Measurements from ENCODE around the gene KCNG2. TPM values are rescaled to one million over a fixed set of nuclear protein-coding genes. Genes with fewer than 3 reads are reported as not detected.

The KCNG2 gene
- total RNA-seq, 2 experiments from 2014 or later, result not detected

DNA sequence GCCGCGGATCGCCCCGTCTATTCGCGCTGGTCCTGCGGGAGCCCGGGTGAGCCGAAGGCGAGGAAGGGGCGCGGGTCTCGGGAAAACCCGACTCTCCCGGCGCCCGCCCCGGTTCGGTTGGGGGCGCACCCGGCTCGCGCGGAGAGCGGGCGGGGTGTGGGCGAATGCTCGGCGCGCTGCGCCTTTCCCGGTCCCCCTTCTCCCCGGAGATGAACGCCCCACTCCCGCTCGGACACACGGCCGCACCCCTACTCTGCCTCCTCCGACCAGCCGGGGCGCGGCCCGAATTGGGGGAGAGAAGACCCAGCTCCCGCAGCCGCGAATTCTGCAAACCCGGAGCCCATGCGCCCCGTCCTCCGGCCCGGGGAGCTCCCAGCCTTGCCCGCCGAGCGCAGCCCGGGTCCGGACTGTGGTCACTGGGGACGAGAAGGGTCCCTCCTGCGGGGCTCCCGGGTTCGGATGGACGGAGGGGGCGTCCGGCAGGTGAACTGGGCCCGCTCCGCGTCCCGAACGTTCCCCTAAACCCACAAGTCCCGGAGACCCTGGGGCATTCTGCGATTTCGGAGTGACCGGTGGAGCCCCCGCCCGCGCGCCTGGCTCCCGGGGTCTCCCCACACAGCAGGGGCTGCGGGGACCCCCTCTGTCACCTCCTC lies 734 bp downstream of the KCNG2 start:
- DNase-seq, result no peak
- H3K4me3 Mint-ChIP-seq, result no peak overlapping the region
- H3K4me1 Mint-ChIP-seq, result peaks cover 9% of the 10 kb centered on the region
- H3K36me3 Mint-ChIP-seq, result no peaks in the 10 kb centered on the region
- no peaks in the 10 kb centered on the region for H3K9me3 Mint-ChIP-seq
- no peak overlapping the region for H3K27ac Mint-ChIP-seq
- H3K27me3 Mint-ChIP-seq, result peaks cover 33% of the 10 kb centered on the region

DNA sequence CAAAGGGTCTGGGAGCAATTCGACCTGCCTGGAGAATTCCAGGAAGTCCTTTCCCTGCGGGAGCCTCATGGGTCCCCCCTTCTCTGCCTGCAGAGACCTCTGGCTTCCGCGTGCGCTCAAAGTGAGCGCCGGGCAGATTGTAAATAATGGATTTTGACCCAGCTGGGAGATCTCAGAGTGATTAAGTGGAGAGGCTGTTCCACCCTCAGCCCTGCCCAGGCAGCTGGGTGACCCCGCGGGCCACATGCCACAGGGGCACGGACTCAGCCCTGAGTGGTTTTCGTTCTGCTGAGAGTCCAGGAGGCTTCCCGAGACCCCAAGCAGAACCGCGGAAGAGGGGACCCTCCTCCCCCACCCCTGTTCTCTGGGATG lies 1.2 kb downstream of the KCNG2 start:
- H3K9me3 Mint-ChIP-seq, result no peaks in the 10 kb centered on the region
- peaks cover 33% of the 10 kb centered on the region for H3K27me3 Mint-ChIP-seq
- H3K4me3 Mint-ChIP-seq, result no peak overlapping the region
- no peak for DNase-seq
- peaks cover 9% of the 10 kb centered on the region for H3K4me1 Mint-ChIP-seq
- H3K36me3 Mint-ChIP-seq, result no peaks in the 10 kb centered on the region
- H3K27ac Mint-ChIP-seq, result no peak overlapping the region

DNA sequence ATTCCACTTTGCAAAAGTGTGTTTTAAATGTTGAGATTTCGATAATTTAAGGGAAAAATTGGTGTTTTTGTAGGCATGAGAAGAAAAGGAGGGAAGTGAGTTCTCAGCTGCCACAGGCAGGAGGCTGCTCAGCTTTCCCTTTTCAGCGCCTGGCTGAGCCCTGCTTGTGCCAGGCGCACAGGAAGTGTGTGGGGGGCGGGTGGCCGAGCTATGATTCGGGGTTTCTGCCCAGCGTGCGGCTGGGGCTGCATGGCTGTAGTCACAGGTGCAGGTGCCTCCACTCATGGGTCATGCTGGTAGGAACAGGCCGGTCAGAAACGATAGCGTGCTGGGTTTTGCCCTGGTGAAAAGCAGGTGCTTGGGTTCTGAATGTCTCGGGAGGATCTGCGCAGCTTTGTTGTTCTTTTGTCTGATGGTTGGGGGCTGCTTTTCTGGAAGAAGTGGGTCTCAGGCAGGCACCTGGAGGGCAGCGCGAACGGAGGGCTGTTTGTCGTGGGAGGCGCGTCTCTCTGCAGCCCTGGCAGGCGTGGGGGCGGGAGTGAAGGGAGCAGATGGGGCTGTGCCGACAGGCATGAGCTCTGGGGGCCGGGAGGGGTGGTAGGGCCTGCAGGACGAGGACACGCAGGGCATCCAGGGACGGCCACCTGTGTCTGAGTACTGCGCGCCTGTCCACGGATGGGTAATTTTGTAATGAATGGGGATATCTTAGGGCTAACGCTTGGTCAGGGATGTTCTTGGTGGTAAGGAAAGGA lies 2.1 kb downstream of the KCNG2 start:
- Mint-ChIP-seq H3K9me3 (no peaks in the 10 kb centered on the region), H3K4me3 (no peak overlapping the region), H3K27ac (no peak overlapping the region), H3K36me3 (no peaks in the 10 kb centered on the region), H3K27me3 (peaks cover 33% of the 10 kb centered on the region), H3K4me1 (peaks cover 9% of the 10 kb centered on the region)
- no peak for DNase-seq

DNA sequence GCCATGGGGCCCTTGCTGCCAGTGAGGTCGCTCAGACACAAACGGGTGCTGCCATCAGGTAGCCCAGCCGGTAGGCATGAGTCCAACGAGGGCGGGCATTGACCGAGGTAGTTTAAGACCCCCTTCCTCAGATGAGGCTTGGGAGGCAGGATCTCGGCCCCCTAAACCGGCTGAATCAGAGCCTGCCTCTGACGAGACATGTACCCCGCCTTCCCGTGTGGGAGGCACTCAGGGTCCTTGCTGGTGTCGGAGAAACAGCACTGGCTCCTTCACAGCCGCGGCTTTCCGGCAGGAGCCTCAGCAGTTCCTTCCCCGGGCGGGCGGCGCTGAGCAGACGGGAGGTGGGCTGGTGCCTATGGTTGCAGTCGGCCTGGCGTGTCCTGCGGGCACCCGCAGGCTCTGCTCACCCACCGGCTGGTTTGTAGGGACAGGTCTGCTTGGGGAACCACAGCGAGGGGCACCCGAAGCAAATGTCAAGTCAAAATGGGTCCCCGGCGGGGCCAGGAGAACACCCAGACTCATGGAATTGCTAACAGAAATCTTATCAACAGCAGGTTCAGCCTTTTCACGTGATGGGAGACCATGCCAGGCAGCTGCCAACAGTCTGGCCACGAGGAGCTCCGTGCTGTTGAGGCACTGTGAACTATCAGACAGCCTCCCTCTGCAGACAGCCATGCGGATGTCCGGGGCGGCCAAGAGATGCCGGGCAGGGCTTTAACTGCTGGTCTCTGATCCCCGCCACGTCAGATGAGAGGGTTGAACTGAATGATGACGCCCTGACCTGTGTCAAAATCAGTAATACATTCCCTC lies 2.8 kb downstream of the KCNG2 start:
- DNase-seq, result no peak
- Mint-ChIP-seq H3K27ac (no peak overlapping the region), H3K36me3 (no peaks in the 10 kb centered on the region), H3K9me3 (no peaks in the 10 kb centered on the region), H3K4me3 (no peak overlapping the region), H3K27me3 (peaks cover 33% of the 10 kb centered on the region), H3K4me1 (peaks cover 16% of the 10 kb centered on the region)

DNA sequence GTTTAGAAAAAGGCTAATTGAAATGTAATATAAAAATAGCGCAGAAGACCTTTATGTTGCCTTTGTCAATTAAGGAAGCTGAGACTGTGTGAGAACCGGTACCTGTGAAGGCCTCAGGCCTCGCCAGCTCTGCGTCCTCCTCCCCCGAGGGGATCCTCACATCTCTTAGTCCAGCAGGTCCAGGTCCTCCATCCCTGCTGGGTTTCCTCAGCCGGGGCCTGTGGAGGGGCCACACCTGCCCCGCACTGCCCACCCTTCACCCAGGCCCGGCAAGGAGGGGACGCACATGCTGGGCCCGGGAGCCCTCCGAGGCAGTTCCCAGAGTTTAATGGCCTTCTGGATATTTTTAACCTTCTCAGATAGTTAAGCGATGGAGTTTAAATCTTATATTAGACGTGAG lies 3.5 kb downstream of the KCNG2 start:
- Mint-ChIP-seq H3K27ac (no peak overlapping the region), H3K4me1 (peaks cover 18% of the 10 kb centered on the region), H3K4me3 (no peak overlapping the region), H3K36me3 (no peaks in the 10 kb centered on the region), H3K9me3 (no peaks in the 10 kb centered on the region), H3K27me3 (peaks cover 29% of the 10 kb centered on the region)
- no peak for DNase-seq

DNA sequence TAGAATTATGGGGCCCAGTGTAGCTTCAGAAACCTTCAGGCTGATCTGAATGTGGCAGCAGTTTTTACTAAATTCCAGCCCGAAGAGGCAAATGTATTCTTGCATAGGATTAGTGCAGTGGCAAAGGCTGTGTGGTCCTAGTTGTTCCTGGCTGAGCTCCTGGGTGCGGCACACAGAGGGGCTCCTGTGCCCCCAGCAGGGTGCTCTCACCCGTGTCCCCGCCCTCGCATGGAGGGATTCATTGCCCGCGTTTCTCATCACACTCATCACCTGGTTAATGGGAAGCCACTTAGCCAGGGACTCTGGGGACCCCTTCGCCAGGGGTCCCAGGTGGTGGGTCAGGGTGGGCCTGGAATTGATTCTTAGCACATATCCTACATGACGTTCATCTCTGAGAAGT lies 3.9 kb downstream of the KCNG2 start:
- Mint-ChIP-seq H3K9me3 (no peaks in the 10 kb centered on the region), H3K27me3 (peaks cover 25% of the 10 kb centered on the region), H3K4me1 (peaks cover 18% of the 10 kb centered on the region), H3K36me3 (no peaks in the 10 kb centered on the region), H3K4me3 (no peak overlapping the region), H3K27ac (no peak overlapping the region)
- no peak for DNase-seq

DNA sequence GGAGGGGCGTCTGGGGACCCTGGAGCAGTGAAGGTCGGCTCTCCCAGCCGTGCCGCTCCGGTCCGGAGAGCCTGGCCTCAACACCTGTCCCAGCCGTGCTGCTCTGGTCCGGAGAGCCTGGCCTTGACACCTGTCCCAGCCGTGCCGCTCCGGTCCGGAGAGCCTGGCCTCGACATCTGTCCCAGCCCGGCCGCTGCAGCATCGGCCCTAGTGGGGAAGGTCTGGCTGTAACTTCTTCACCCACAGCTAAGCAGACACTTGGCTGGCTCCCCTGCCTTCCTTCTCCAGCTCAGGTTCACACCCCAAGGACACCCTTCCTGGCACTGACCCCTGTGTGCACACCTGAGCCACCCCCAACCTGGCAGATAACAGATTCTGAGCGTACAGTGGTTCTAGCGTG lies 4.6 kb downstream of the KCNG2 start:
- H3K9me3 Mint-ChIP-seq, result no peaks in the 10 kb centered on the region
- DNase-seq, result no peak
- no peaks in the 10 kb centered on the region for H3K36me3 Mint-ChIP-seq
- H3K4me3 Mint-ChIP-seq, result no peak overlapping the region
- peaks cover 19% of the 10 kb centered on the region for H3K27me3 Mint-ChIP-seq
- H3K4me1 Mint-ChIP-seq, result peaks cover 18% of the 10 kb centered on the region
- no peak overlapping the region for H3K27ac Mint-ChIP-seq

DNA sequence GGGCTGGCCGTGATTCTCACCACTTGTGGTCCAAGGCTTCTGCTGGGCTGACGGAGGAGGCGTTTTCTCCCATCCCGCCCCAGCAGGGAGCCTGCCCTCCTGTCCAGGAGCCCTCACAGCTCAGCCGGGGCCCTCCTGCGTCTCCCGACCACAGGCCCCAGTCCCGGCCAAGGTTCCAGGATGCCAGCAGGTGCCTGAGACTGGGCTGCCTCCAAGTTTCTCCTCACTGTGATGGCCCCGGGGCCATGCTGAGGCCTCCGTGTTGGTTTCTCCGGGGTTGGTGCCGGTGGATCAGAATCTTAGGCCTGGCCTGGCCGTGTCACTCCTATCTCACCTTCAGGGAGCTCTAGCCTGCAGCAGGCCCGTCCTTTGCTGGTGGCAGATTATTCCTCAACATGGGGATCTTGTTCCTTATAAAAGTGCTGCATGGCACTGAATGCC lies 5.9 kb downstream of the KCNG2 start:
- H3K4me1 Mint-ChIP-seq, result peaks cover 17% of the 10 kb centered on the region
- H3K36me3 Mint-ChIP-seq, result no peaks in the 10 kb centered on the region
- DNase-seq, result no peak
- H3K4me3 Mint-ChIP-seq, result no peak overlapping the region
- H3K27me3 Mint-ChIP-seq, result peaks cover 16% of the 10 kb centered on the region
- H3K27ac Mint-ChIP-seq, result no peak overlapping the region
- H3K9me3 Mint-ChIP-seq, result no peaks in the 10 kb centered on the region

DNA sequence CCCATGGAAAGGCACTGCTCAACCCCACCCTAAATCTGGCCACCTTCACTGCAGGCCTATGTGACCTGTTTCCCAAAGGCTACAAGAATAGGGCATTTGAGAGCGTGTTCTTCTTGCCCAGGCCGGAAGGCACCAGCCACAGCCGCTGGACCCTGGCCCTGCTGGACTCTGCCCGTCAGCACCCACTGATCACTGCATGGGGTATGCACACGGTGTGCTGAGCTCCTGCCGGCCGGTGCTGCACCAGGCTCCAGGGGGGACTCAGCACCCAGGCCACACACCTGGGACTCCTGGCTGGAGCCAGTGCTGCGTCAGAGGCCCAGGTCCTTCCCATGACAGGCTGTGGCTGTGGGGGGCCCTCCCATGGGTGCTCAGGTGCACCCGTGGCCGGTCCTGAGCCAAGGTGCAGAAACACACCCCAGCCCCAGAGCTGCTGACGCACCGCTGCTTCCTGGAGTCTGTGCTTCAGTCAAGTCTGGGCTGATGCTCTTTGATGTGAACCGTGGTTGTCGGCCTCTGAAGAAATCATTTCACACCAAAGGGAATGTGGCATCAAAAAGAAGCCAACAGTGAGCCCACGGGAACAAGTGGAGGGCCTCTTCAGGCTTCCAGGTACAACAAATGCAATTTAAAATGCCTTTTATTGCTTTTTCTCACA lies 6.5 kb downstream of the KCNG2 start:
- DNase-seq, result no peak
- H3K27me3 Mint-ChIP-seq, result peaks cover 11% of the 10 kb centered on the region
- H3K4me3 Mint-ChIP-seq, result no peak overlapping the region
- no peak overlapping the region for H3K27ac Mint-ChIP-seq
- H3K4me1 Mint-ChIP-seq, result peaks cover 15% of the 10 kb centered on the region
- no peaks in the 10 kb centered on the region for H3K9me3 Mint-ChIP-seq
- H3K36me3 Mint-ChIP-seq, result no peaks in the 10 kb centered on the region

DNA sequence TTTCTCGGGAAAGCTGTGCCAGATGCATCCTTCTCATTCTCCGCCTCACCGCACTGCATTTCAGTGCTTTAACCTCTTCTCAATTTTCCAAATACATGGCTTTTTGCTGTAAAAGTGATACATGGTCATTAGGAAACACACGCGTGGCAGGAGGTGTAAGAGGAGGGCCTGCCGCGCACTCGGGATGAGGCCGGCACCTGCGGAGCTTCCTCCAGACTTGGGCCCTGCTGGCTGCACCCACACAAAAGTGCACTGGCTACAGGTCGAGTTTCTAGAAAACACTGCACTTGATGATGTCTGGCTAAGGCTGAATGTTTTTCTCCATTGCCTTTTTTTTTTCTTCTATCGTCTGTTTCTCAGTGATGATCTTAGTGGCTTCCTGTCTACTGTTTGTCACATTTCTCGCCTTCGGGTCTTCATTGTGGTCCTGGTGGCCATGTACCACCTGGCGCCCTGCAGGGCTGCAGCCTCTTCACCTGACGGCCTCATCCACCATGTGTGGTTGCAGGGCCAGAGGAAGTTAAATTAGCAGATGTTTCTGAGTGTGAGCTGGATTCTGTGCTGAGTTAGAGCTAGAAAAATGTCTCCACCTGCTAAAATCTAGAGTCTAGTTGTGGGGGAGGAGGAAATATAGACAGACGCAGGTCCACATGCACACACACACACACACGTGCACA lies 7.6 kb downstream of the KCNG2 start:
- Mint-ChIP-seq H3K36me3 (no peaks in the 10 kb centered on the region), H3K27ac (no peak overlapping the region), H3K4me1 (peaks cover 9% of the 10 kb centered on the region), H3K9me3 (no peaks in the 10 kb centered on the region), H3K4me3 (no peak overlapping the region), H3K27me3 (peaks cover under 1% of the 10 kb centered on the region)
- DNase-seq, result no peak

DNA sequence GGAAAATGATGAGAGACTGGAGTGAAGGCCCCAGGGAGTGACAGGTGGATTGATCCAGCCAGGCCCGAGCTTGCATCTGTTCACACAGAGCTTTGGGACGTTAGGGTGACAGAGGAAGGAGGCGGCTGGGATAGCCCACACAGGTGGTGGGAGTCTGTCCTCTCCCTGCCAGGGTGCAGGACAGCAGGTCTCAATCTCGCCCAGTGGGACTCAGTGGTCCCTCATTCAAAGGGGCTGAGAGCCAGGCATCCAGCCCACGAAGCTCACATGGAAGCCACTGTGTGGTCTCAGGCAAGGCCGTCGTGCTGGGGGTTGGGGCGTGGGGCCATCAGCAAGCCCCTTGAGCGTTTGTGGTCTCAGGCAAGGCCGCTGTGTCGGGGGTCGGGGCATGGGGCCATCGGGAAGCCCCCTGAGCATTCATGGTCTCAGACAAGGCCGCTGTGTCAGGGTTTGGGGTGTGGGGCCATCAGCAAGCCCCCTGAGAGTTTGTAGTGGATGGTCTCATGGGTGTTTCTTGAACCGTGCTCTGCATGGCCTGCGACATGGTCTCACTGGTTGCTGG lies 8.3 kb downstream of the KCNG2 start:
- H3K27me3 Mint-ChIP-seq, result no peaks in the 10 kb centered on the region
- no peaks in the 10 kb centered on the region for H3K36me3 Mint-ChIP-seq
- H3K9me3 Mint-ChIP-seq, result no peaks in the 10 kb centered on the region
- H3K27ac Mint-ChIP-seq, result no peak overlapping the region
- peaks cover 9% of the 10 kb centered on the region for H3K4me1 Mint-ChIP-seq
- no peak overlapping the region for H3K4me3 Mint-ChIP-seq
- DNase-seq, result no peak

DNA sequence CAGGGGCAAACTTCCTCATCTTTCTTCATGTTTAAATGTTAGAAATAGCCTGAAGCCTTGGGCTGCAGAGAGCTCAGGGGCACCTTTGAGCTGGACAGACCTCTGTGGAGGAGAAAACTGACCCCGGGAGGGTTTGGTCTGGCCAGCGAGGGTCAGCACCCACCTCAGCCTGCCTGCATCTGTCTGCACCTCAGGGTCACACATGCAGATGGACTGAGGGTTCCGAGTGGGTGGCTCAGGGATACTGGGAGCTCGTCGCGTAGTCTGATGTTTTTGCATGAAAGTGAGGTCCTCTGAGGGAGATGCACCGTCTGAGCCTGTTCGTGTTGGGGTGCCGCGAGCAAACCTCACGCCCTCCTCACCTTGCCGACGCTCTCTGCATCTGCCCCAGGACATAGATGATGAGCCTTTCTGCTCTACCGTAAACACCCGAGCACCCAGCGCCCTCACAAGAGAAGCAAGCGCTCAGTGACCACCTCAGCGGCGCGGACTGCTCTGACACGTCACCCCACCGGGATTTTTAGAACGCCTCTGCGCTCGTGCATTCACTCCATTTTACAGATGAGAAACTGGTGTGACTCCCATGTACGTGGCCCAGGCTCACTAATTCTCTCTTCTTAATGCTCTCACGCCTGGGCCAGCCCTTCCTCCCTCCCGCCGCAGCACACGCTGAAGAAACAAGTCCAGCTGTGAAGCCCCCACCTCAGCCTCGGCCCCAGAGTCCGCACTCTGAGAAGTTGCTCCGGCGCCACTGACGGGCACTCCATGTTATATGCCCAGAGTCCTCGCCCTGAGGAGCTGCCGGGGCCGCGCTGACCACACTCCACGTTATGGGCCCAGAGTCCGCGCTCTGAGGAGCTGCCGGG lies 9.5 kb downstream of the KCNG2 start:
- no peak for DNase-seq
- Mint-ChIP-seq H3K27me3 (no peaks in the 10 kb centered on the region), H3K4me3 (no peak overlapping the region), H3K27ac (no peak overlapping the region), H3K9me3 (no peaks in the 10 kb centered on the region), H3K4me1 (peaks cover 9% of the 10 kb centered on the region), H3K36me3 (no peaks in the 10 kb centered on the region)

DNA sequence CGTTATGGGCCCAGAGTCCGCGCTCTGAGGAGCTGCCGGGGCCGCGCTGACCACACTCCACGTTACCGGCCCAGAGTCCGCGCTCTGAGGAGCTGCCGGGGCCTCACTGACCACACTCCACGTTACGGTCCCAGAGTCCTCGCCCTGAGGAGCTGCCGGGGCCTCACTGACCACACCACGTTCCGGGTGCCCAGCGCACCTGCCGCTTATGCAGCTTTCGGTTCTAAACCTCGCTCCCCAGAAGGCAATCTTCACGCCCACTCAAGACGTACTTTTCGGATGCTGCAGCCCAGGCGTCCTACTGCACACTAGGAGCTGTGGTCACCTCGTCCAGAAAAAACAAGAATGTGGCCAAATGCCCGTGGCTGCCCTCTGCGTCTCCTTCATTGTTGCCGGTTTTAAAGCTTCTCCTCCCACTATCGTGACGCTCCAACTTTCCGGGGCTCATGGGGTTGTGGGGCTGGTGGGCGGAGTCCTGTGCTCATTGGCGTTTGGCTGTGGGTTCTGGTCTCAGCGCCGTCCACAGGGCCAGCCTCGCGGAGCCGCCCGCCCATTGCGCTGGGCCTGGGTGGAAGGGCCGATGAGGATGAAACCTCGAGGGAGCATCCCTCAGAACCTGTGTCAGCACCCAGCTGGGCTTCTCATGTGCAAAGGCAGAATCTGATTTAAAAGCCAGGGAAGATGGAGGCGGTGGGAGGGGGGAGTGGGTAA lies 11.9 kb downstream of the KCNG2 start:
- DNase-seq, result no peak
- Mint-ChIP-seq H3K27me3 (peaks cover 4% of the 10 kb centered on the region), H3K4me1 (peaks cover 9% of the 10 kb centered on the region), H3K4me3 (no peak overlapping the region), H3K9me3 (no peaks in the 10 kb centered on the region), H3K27ac (no peak overlapping the region), H3K36me3 (no peaks in the 10 kb centered on the region)
